ENCODE results near the gene TYW3. TPM values are rescaled to one million over a fixed set of nuclear protein-coding genes. Genes with fewer than 3 reads are reported as not detected.

The TYW3 gene
- total and polyA plus RNA-seq, 2 donors (not counting 1 experiment from before 2014, with no cell fraction given) = 6.9 to 22.6 TPM

DNA sequence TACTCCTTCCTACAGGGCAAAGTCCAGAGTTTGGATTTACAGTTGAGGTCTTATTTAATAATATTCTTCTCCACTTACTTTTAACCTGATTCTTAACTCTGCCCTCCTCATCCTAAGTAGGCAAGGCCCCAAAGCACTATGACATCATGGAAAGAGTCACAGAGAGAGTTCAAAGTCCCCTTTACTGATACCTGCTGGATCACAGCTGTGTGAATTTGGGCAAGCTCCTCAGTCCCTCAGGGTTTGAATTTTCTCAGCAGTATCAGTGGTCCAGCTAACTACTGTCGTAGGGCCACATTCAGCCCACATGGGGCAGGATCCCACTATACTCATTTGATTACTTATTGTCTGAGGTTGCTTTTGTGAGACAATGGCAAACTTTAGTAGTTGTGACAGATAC lies 16.0 kb downstream of the TYW3 start:
- Mint-ChIP-seq H3K27me3 (no peaks in the 10 kb centered on the region), H3K9me3 (ENCODE audit: insufficient read depth) (no peaks in the 10 kb centered on the region), H3K4me3 (no peak overlapping the region), H3K4me1 (no peaks in the 10 kb centered on the region), H3K27ac (no peak overlapping the region)
- WGBS (ENCODE audit: insufficient coverage) = no CpG with 5 or more reads among the region's 1 CpG
- Histone ChIP-seq H3K79me2 (ENCODE audit: control insufficient read depth, insufficient read depth, low read length) (no peaks in the 10 kb centered on the region), H3K36me3 (replicated peaks in 1 of 2; ENCODE audit: control extremely low read depth in 1 of 2, control insufficient read depth in 1 of 2, extremely low read depth in 1 of 2, insufficient read depth in 2 of 2, low read length in 1 of 2) (peaks cover 0 to 59% of the 10 kb centered on the region in 2 experiments), H2AFZ (ENCODE audit: insufficient read depth, low read depth, low read length, poor library complexity, severe bottlenecking) (no peak overlapping the region), H3K9me3 (ENCODE audit: control extremely low read depth in 1 of 3, control insufficient read depth in 2 of 3, insufficient read depth in 1 of 3, low read length in 2 of 3) (peaks cover 0 to 5% (median 0%) of the 10 kb centered on the region in 3 donors), H3K9ac (ENCODE audit: low read length) (no peak overlapping the region), H3K4me3 (ENCODE audit: control extremely low read depth in 1 of 5, extremely low read depth in 1 of 5, insufficient read depth in 1 of 5, low read depth in 2 of 5, low read length in 4 of 5) (no peak overlapping the region), H3K4me2 (replicated peaks; ENCODE audit: low read depth, low read length, poor library complexity, severe bottlenecking) (no peak overlapping the region), H3K27me3 (replicated peaks in 1 of 4; ENCODE audit: control extremely low read depth in 1 of 4, control insufficient read depth in 3 of 4, insufficient read depth in 4 of 4, low read length in 3 of 4) (no peaks in the 10 kb centered on the region), H3K4me1 (ENCODE audit: control insufficient read depth in 2 of 2, insufficient read depth in 2 of 2, low read length in 2 of 2) (no peaks in the 10 kb centered on the region), H3K27ac (ENCODE audit: low read length in 2 of 2) (no peak overlapping the region), H4K20me1 (ENCODE audit: control insufficient read depth, insufficient read depth, low read length, poor library complexity, severe bottlenecking) (no peaks in the 10 kb centered on the region)
- TF ChIP-seq EZH2 (IDR thresholded peaks at IDR 0.05; ENCODE audit: borderline replicate concordance, insufficient read depth, low read depth, low read length, poor library complexity, severe bottlenecking) = no peak
- no peak for TF ChIP-seq CTCF (IDR thresholded peaks at IDR 0.05)
- POLR2A ChIA-PET = no interaction called here
- CTCF ChIA-PET = no interaction called here
- intact Hi-C loops (cut with micrococcal nuclease) = no loop called here
- DNase-seq (no peak), ATAC-seq (ENCODE audit: low read depth) (no peak)

DNA sequence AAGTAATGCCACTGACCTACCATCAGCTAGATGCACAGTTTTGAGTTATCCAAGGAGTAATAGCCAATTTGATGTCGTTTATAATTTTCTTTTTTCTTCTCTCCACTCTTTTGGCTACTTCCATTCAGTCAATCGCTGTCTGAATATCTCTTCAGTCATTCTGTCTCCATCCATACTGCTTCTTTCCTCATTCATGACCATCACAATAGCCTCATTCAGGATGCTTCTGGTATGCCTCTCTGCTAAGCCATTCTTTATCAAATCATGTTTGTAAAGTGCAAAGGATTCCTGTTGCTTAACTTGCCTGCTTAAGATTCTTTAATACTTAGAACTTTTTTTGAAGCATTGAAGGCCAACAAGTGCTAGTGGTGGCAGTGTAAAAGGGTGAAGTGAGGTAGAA lies 20.2 kb downstream of the TYW3 start:
- no peak overlapping the region for H3K4me2 ChIP-seq (replicated peaks; ENCODE audit: low read depth, low read length, poor library complexity, severe bottlenecking)
- no peaks in the 10 kb centered on the region for H3K4me1 Mint-ChIP-seq
- ChIA-PET POLR2A (no interaction called here), CTCF (no interaction called here)
- no peaks in the 10 kb centered on the region for H3K27me3 ChIP-seq (replicated peaks in 1 of 4; ENCODE audit: control extremely low read depth in 1 of 4, control insufficient read depth in 3 of 4, insufficient read depth in 4 of 4, low read length in 3 of 4)
- H3K4me3 ChIP-seq (ENCODE audit: control extremely low read depth in 1 of 5, extremely low read depth in 1 of 5, insufficient read depth in 1 of 5, low read depth in 2 of 5, low read length in 4 of 5) = no peak overlapping the region
- TF ChIP-seq CTCF (IDR thresholded peaks at IDR 0.05) (no peak), EZH2 (IDR thresholded peaks at IDR 0.05; ENCODE audit: borderline replicate concordance, insufficient read depth, low read depth, low read length, poor library complexity, severe bottlenecking) (no peak)
- H3K4me1 ChIP-seq (ENCODE audit: control insufficient read depth in 2 of 2, insufficient read depth in 2 of 2, low read length in 2 of 2) = no peaks in the 10 kb centered on the region
- no peaks in the 10 kb centered on the region for H3K27me3 Mint-ChIP-seq
- H3K9ac ChIP-seq (ENCODE audit: low read length) = no peak overlapping the region
- no peaks in the 10 kb centered on the region for H3K79me2 ChIP-seq (ENCODE audit: control insufficient read depth, insufficient read depth, low read length)
- H3K9me3 Mint-ChIP-seq (ENCODE audit: insufficient read depth) = peaks cover 8% of the 10 kb centered on the region
- peaks cover 0 to 6% (median 0%) of the 10 kb centered on the region in 3 donors for H3K9me3 ChIP-seq (ENCODE audit: control extremely low read depth in 1 of 3, control insufficient read depth in 2 of 3, insufficient read depth in 1 of 3, low read length in 2 of 3)
- intact Hi-C loops (cut with micrococcal nuclease) = no loop called here
- H4K20me1 ChIP-seq (ENCODE audit: control insufficient read depth, insufficient read depth, low read length, poor library complexity, severe bottlenecking) = no peaks in the 10 kb centered on the region
- no peak overlapping the region for H3K4me3 Mint-ChIP-seq
- H2AFZ ChIP-seq (ENCODE audit: insufficient read depth, low read depth, low read length, poor library complexity, severe bottlenecking) = no peak overlapping the region
- ATAC-seq (ENCODE audit: low read depth) (no peak), DNase-seq (no peak)
- WGBS (ENCODE audit: insufficient coverage) = 100% methylated on average over 2 of the region's 2 CpGs
- H3K27ac Mint-ChIP-seq = no peak overlapping the region
- H3K27ac ChIP-seq (ENCODE audit: low read length in 2 of 2) = no peak overlapping the region
- peaks cover 0 to 67% of the 10 kb centered on the region in 2 experiments for H3K36me3 ChIP-seq (replicated peaks in 1 of 2; ENCODE audit: control extremely low read depth in 1 of 2, control insufficient read depth in 1 of 2, extremely low read depth in 1 of 2, insufficient read depth in 2 of 2, low read length in 1 of 2)
